DND-41 (cell line): ENCODE results near the gene ST6GAL2.
A peak's percentile ranks its signal among the peaks of the same experiment; 100 is the strongest.

Experiments
- ATAC-seq: fragments of 200-7000 bp; cut with Tn5 transposase; 3 replicates; pipeline ENCODE4 v1.9.1; 2021; ENCODE audit warnings: low read depth; ENCODE audit not compliant: insufficient read depth
- DNase-seq: peaks from one replicate; pipeline ENCODE4 v3.0.0-alpha.2; 2020
- H2AFZ ChIP-seq: 2 replicates; pipeline ENCODE4 v1.6.0; 2012; ENCODE audit warnings: low read depth, low read length
- H3K27ac ChIP-seq: 2 replicates; pipeline ENCODE4 v1.5.1; 2012; ENCODE audit warnings: low read length, inconsistent platforms
- H3K27me3 ChIP-seq: fragments of 200-600 bp; sonication (generic); 2 replicates; pipeline ENCODE4 v1.6.0; 2012; ENCODE audit warnings: low read length, mild to moderate bottlenecking, inconsistent platforms; ENCODE audit not compliant: insufficient read depth, poor library complexity
- H3K36me3 ChIP-seq: 2 replicates; pipeline ENCODE4 v1.5.1; 2012; ENCODE audit warnings: low read length, inconsistent platforms; ENCODE audit not compliant: insufficient read depth
- H3K4me1 ChIP-seq: 2 replicates; pipeline ENCODE4 v1.5.1; 2012; ENCODE audit warnings: mild to moderate bottlenecking, low read length; ENCODE audit not compliant: insufficient read depth
- H3K4me2 ChIP-seq: 2 replicates; pipeline ENCODE4 v1.6.0; 2012; ENCODE audit warnings: mild to moderate bottlenecking, moderate library complexity, low read length, inconsistent platforms; ENCODE audit not compliant: insufficient read depth
- H3K4me3 ChIP-seq, 2 experiments: fragments of 200-600 bp in 1 of 2; shearing (Covaris generic) in 1 of 2; 2 replicates each; pipeline ENCODE4 v1.5.1; 2012 to 2016; ENCODE audit warnings: inconsistent platforms in 2 of 2, low read length in 2 of 2, mild to moderate bottlenecking in 2 of 2, low read depth in 1 of 2, moderate library complexity in 1 of 2
- H3K79me2 ChIP-seq: 2 replicates; pipeline ENCODE4 v1.6.0; 2012; ENCODE audit warnings: low read length, inconsistent platforms; ENCODE audit not compliant: insufficient read depth
- H3K9ac ChIP-seq: 2 replicates; pipeline ENCODE4 v1.6.0; 2012; ENCODE audit warnings: low read depth, mild to moderate bottlenecking, inconsistent platforms, low read length, moderate library complexity
- H3K9me3 ChIP-seq: 2 replicates; pipeline ENCODE4 v1.5.1; 2012; ENCODE audit warnings: low read length, moderate library complexity, mild to moderate bottlenecking, inconsistent platforms; ENCODE audit not compliant: insufficient read depth, severe bottlenecking
- H4K20me1 ChIP-seq: 2 replicates; pipeline ENCODE4 v1.6.0; 2012; ENCODE audit warnings: low read length; ENCODE audit not compliant: insufficient read depth
- CTCF ChIP-seq: IDR thresholded peaks from 2 replicates; pipeline ENCODE4 v1.5.1; 2012; ENCODE audit warnings: borderline replicate concordance, low read length, moderate library complexity, mild to moderate bottlenecking; ENCODE audit not compliant: poor library complexity, severe bottlenecking; ENCODE audit errors: extremely low read depth
- EZH2 ChIP-seq: IDR thresholded peaks from 3 replicates; pipeline ENCODE4 v1.6.1; 2012; ENCODE audit warnings: borderline replicate concordance, low read depth, mild to moderate bottlenecking, moderate library complexity, low read length, inconsistent platforms; ENCODE audit not compliant: severe bottlenecking

Gene ST6GAL2

GRCh38 chr2:106792671-106793070 is 93.3 kb downstream of the ST6GAL2 start:
- Histone ChIP-seq H2AFZ (no peak overlapping the region), H3K36me3 (no peaks in the 10 kb centered on the region), H3K9ac (no peak overlapping the region), H3K4me1 (no peaks in the 10 kb centered on the region), H3K4me3 (no peak overlapping the region), H3K27ac (no peak overlapping the region), H3K27me3 (no peaks in the 10 kb centered on the region), H4K20me1 (no peaks in the 10 kb centered on the region), H3K9me3 (no peaks in the 10 kb centered on the region), H3K79me2 (no peaks in the 10 kb centered on the region), H3K4me2 (no peak overlapping the region)
- DNase-seq (no peak), ATAC-seq (no peak)
- no peak for TF ChIP-seq EZH2
- TF ChIP-seq CTCF, result no peak

GRCh38 chr2:106789185-106789584 is 96.8 kb downstream of the ST6GAL2 start:
- ATAC-seq (peak; percentile 58; the same call in 1 of the 3 replicates), DNase-seq (peak; percentile 6)
- H3K27ac ChIP-seq, result no peak overlapping the region
- no peak overlapping the region for H3K9ac ChIP-seq
- no peak overlapping the region for H3K4me2 ChIP-seq
- TF ChIP-seq EZH2 (no peak), CTCF (no peak)
- no peak overlapping the region for H2AFZ ChIP-seq
- no peaks in the 10 kb centered on the region for H3K9me3 ChIP-seq
- H3K27me3 ChIP-seq, result peaks cover 8% of the 10 kb centered on the region
- H3K4me1 ChIP-seq, result no peaks in the 10 kb centered on the region
- no peaks in the 10 kb centered on the region for H3K36me3 ChIP-seq
- H4K20me1 ChIP-seq, result no peaks in the 10 kb centered on the region
- no peak overlapping the region for H3K4me3 ChIP-seq
- H3K79me2 ChIP-seq, result no peaks in the 10 kb centered on the region

GRCh38 chr2:106782681-106783080 is 103.3 kb downstream of the ST6GAL2 start:
- no peak overlapping the region for H3K9ac ChIP-seq
- no peak overlapping the region for H3K4me3 ChIP-seq
- H3K9me3 ChIP-seq, result no peaks in the 10 kb centered on the region
- no peak for DNase-seq
- H3K27ac ChIP-seq, result no peak overlapping the region
- no peak overlapping the region for H3K4me2 ChIP-seq
- no peaks in the 10 kb centered on the region for H3K4me1 ChIP-seq
- H2AFZ ChIP-seq, result no peak overlapping the region
- no peaks in the 10 kb centered on the region for H3K36me3 ChIP-seq
- no peaks in the 10 kb centered on the region for H4K20me1 ChIP-seq
- ATAC-seq, result no peak
- peaks cover 8% of the 10 kb centered on the region for H3K27me3 ChIP-seq
- no peak for TF ChIP-seq EZH2
- H3K79me2 ChIP-seq, result no peaks in the 10 kb centered on the region

GRCh38 chr2:106781196-106781595 is 104.8 kb downstream of the ST6GAL2 start:
- TF ChIP-seq CTCF (no peak), EZH2 (no peak)

More at GRCh38 chr2:106781196-106781595, 104.8 kb downstream of the ST6GAL2 start:
- H3K27ac ChIP-seq, result no peak overlapping the region
- no peaks in the 10 kb centered on the region for H3K4me1 ChIP-seq
- H3K36me3 ChIP-seq, result no peaks in the 10 kb centered on the region
- no peaks in the 10 kb centered on the region for H4K20me1 ChIP-seq
- H3K9me3 ChIP-seq, result no peaks in the 10 kb centered on the region
- no peak overlapping the region for H3K4me2 ChIP-seq
- H2AFZ ChIP-seq, result no peak overlapping the region
- H3K27me3 ChIP-seq, result no peaks in the 10 kb centered on the region
- DNase-seq (no peak), ATAC-seq (no peak)
- no peak overlapping the region for H3K9ac ChIP-seq
- no peak overlapping the region for H3K4me3 ChIP-seq
- H3K79me2 ChIP-seq, result no peaks in the 10 kb centered on the region
